ENCODE data around the gene RRP1B. TPM values are rescaled to one million over a fixed set of nuclear protein-coding genes. Genes with fewer than 3 reads are reported as not detected.
A peak's percentile ranks its signal among the peaks of the same experiment; 100 is the strongest.

RRP1B gene
- total and polyA plus RNA-seq, 9 of the 15 experiments (the other 6 are each of a cell fraction or from before 2014, with no cell fraction given): 6.8 to 66.6 (median 41.9) TPM

DNA sequence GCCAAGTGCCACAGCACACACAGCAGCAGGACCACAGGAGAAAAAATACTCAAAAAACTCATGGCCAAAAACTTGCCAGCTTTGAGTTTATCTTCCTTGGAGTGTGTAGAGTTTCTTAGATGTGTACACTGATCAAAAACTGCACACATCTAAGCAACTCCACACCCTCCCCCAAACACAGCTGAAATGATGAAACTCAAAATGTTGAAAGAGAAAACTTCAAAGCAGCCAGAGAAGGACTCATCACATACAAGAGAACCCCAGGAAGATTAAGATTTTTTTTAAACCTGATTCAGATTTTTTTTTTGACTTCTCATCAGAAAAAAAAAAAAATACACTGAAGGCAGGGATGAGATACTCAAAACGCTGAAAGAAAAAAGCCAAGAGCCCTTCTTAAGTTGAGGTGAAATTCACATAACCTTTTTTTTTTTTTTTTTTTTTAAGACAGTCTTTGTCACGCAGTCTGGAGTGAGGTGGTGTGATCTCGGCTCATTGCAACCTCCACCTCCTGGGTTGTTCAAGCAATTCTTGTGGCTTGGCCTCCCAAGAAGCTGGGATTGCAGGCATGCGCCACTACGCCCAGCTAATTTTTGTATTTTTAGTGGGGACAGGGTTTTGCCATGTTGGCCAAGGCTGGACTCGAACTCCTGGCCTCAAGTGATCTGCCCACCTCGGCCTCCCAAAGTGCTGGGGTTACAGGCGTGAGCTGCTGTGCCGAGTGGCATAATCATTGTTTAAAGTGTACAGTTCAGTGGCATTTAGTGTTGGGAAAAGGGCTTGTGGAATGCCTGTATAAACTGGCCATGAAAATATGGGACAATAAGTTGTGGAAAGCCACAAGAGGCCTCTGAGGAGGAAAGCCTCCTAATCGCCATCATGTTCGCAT is 38.6 kb downstream of the RRP1B start (continued):
- TF ChIP-seq MAFG (tag; conservative IDR thresholded peaks at IDR 0.05) (no peak), ZSCAN29 (IDR thresholded peaks at IDR 0.05) (no peak), NR2F6 (CRISPR knock-in tag; IDR thresholded peaks at IDR 0.05) (no peak), TEAD2 (tag; IDR thresholded peaks at IDR 0.05) (no peak), SRSF7 (optimal IDR thresholded peaks at IDR 0.05; ENCODE audit: low read depth, low read length) (no peak), NFYB (IDR thresholded peaks at IDR 0.05; ENCODE audit: extremely low read depth, insufficient read length) (no peak), CXXC5 (CRISPR knock-in tag; IDR thresholded peaks at IDR 0.05) (0 out of 2 replicates have a peak, but pooled peaks have one; percentile 1), ZSCAN32 (CRISPR knock-in tag; IDR thresholded peaks at IDR 0.05) (no peak), ZBTB17 (CRISPR knock-in tag; IDR thresholded peaks at IDR 0.05) (0 out of 2 replicates have a peak, but pooled peaks have one; percentile 31), HMG20A (CRISPR knock-in tag; conservative IDR thresholded peaks at IDR 0.05) (no peak), ZNF12 (CRISPR knock-in tag; IDR thresholded peaks at IDR 0.05) (peak; percentile 77; the same call in 1 of the 2 replicates), NFE2L1 (tag; IDR thresholded peaks at IDR 0.05; ENCODE audit: borderline replicate concordance, low read depth) (no peak), GTF2E2 (tag; IDR thresholded peaks at IDR 0.05) (no peak), LCOR (CRISPR knock-in tag; IDR thresholded peaks at IDR 0.05) (no peak)
- TF ChIP-seq, protein P1, sequence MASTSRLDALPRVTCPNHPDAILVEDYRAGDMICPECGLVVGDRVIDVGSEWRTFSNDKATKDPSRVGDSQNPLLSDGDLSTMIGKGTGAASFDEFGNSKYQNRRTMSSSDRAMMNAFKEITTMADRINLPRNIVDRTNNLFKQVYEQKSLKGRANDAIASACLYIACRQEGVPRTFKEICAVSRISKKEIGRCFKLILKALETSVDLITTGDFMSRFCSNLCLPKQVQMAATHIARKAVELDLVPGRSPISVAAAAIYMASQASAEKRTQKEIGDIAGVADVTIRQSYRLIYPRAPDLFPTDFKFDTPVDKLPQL (IDR thresholded peaks at IDR 0.05; ENCODE audit: extremely low read depth, insufficient read length): no peak
- TF ChIP-seq, protein P2, sequence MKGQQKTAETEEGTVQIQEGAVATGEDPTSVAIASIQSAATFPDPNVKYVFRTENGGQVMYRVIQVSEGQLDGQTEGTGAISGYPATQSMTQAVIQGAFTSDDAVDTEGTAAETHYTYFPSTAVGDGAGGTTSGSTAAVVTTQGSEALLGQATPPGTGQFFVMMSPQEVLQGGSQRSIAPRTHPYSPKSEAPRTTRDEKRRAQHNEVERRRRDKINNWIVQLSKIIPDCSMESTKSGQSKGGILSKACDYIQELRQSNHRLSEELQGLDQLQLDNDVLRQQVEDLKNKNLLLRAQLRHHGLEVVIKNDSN (CRISPR knock-in tag; IDR thresholded peaks at IDR 0.05): no peak
- TF ChIP-seq, protein P3, sequence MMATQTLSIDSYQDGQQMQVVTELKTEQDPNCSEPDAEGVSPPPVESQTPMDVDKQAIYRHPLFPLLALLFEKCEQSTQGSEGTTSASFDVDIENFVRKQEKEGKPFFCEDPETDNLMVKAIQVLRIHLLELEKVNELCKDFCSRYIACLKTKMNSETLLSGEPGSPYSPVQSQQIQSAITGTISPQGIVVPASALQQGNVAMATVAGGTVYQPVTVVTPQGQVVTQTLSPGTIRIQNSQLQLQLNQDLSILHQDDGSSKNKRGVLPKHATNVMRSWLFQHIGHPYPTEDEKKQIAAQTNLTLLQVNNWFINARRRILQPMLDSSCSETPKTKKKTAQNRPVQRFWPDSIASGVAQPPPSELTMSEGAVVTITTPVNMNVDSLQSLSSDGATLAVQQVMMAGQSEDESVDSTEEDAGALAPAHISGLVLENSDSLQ (IDR thresholded peaks at IDR 0.05): no peak
- TF ChIP-seq, protein P4, sequence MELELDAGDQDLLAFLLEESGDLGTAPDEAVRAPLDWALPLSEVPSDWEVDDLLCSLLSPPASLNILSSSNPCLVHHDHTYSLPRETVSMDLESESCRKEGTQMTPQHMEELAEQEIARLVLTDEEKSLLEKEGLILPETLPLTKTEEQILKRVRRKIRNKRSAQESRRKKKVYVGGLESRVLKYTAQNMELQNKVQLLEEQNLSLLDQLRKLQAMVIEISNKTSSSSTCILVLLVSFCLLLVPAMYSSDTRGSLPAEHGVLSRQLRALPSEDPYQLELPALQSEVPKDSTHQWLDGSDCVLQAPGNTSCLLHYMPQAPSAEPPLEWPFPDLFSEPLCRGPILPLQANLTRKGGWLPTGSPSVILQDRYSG (tag; conservative IDR thresholded peaks at IDR 0.05; ENCODE audit: low read depth): 0 out of 2 replicates have a peak, but pooled peaks have one; percentile 31

Data from K562 (cell line).